T1000 (cell line): ENCODE results near the gene SRC.

ENCODE experiments used
- DNase-seq: peaks from one replicate; lab custom pipeline; 2025; ENCODE audit warnings: mixed read lengths; lab: John Stamatoyannopoulos, UW

The SRC gene

GRCh38 chr20:37315021-37315451 is 30.9 kb upstream of the SRC start:
- DNase-seq = no peak

- no peak for DNase-seq
These were observed 30.4 kb upstream of the SRC start for GRCh38 chr20:37315452-37316110.

- no peak for DNase-seq
These were observed 29.7 kb upstream of the SRC start for GRCh38 chr20:37316116-37316774.

GRCh38 chr20:37316775-37317170 is 29.2 kb upstream of the SRC start:
- no peak for DNase-seq

- no peak for DNase-seq
These were observed 28.6 kb upstream of the SRC start for GRCh38 chr20:37317316-37317715.

- DNase-seq = no peak
These were observed 27.8 kb upstream of the SRC start for GRCh38 chr20:37317994-37318640.

- no peak for DNase-seq
These were observed 26.7 kb upstream of the SRC start for GRCh38 chr20:37319151-37319671.

- no peak for DNase-seq
These were observed 22.0 kb upstream of the SRC start for GRCh38 chr20:37323985-37324384.

GRCh38 chr20:37325206-37325605 is 20.7 kb upstream of the SRC start:
- no peak for DNase-seq

- DNase-seq = no peak
These were observed 19.3 kb upstream of the SRC start for GRCh38 chr20:37326666-37327065.

- DNase-seq = no peak
These were observed 18.2 kb upstream of the SRC start for GRCh38 chr20:37327748-37328147.

GRCh38 chr20:37328149-37328945 is 17.6 kb upstream of the SRC start:
- DNase-seq = no peak

GRCh38 chr20:37329481-37330165 is 16.3 kb upstream of the SRC start:
- DNase-seq = no peak

GRCh38 chr20:37330316-37330715 is 15.6 kb upstream of the SRC start:
- no peak for DNase-seq

- no peak for DNase-seq
These were observed 14.7 kb upstream of the SRC start for GRCh38 chr20:37331060-37331857.

GRCh38 chr20:37333130-37333847 is 12.7 kb upstream of the SRC start:
- DNase-seq = no peak

- DNase-seq = no peak
These were observed 12.1 kb upstream of the SRC start for GRCh38 chr20:37333848-37334318.

- no peak for DNase-seq
These were observed 11.5 kb upstream of the SRC start for GRCh38 chr20:37334450-37334849.

GRCh38 chr20:37335642-37336368 is 10.1 kb upstream of the SRC start:
- DNase-seq = no peak
